Activated T-cell treated with anti-CD3 and anti-CD28 coated beads, Interleukin-2, amount 50 U/mL, for 48 hours (primary cell): ENCODE measurements around the gene LGALS4.
"Not testable (repeated sequence)": the region's sequence is repeated elsewhere in the genome, so short reads cannot be mapped to it uniquely, and the experiment has no call there.

ENCODE experiments used
- DNase-seq, 2 experiments: peaks; one replicate each; pipeline ENCODE4 v3.0.0-alpha.2; 2020

LGALS4 gene

DNA sequence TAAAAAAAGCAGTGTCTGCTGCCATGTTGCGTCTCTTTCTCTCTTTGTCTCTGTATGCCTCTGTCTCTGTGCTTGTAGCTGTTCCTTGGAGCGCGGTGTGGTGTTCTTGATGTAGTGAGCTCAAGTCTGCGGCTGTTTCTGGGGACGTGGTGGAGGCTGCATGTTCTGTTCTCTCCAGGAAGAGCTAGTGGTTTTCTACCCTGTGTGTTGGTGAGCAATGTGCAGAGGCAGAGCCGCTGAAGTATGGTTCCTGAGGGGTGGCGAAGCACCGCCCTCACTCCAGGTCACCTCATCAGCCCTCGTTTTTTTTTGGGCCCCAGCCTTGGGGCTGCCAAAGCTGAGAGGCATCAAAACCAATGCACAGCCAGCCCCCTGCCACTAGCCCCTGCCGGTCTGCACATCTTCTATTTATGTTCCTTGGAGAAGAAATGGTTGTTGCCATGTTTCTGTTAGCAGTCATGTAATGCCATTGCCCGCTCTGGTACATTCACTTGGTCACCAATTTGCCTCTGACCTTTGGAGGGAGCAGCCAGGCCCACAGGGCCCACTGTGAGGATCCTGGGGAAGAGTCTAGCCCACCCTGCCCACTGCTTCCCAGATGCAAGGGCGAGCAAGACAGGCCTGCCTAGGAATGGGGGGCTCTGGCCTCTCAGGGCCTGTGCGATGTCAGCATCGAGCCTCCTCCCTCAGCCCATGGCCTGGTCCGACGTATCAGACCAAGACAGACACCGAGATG lies 29.9 kb upstream of the LGALS4 start:
- peak; percentile 66 to 75 for DNase-seq

DNA sequence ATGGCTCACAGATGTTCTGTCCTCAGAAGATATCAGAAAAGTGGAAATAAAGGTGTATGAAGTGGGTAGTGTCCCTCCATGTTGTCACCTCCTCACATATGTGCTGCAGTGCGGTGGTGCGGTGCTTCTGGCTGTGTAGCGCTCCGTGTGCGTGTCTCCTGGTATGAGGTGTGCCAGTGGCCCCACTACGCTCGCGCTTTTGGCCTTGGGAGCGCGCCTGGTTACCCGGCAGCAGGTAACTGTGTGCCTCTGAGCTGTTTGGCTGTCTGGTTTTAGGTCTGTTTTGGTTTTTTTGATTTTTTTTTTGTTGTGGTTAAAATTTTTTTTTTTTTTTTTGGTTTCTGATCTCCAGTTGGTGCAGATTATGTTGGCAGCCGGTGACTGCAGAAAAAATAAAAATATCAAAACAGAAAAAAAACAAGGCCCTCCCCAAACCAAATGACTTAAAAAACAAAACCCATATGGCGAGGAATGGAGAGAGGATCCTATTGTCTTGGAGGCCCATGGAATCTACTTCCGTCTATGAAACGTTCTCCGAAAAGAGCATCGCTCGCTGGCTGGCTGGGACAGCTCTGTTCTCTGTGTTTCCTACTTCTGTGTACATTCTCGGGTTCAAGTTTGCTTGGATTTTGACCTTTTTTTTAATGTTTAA lies 29.2 kb upstream of the LGALS4 start:
- DNase-seq, result peak; percentile 34 to 44

DNA sequence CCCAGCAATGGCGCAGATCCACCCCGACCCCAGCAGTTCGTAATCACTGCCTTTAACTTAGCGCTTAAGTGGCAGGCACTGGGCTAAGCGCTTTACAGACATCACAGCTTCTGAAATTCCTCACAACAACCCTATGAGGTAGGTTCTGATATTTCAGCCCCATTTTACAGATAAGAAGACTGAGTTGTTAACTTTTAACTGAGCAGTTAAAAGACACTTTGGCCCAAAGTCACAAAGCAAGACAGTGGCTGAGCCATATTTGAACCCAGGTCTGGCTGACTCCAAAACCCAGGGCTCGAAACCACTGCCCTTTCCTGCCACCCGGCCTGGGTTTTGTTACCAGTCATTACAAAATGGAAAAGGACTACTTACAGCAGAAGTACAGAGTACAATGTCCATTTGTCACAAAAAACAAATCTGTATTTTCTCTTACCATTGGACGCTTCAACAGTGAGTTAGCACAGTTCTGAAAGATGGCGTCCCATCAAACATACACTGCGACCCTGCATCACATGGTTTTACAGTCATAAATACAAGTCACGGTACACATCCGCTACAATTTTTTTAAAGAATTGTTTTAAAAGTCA lies 28.5 kb upstream of the LGALS4 start:
- no peak for DNase-seq

DNA sequence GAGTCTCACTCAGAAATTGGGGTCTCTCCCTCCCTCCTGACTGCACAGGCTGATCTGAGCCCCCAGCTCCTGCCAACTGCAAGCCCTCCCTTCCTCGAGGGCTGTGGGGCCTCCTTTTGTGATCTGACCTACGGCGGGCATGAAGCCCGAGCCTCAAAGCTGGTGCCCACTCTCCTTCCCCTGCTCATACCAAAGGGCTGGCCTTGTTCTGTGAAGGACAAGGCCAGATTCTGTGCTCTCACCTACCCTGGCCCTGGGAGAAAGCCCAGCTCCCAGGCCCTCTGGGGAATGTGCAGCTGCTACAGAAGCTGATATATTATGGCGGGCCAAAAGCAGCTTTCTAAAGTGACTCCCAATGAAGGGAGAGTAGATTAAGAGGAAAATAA lies 27.8 kb upstream of the LGALS4 start:
- no peak for DNase-seq

DNA sequence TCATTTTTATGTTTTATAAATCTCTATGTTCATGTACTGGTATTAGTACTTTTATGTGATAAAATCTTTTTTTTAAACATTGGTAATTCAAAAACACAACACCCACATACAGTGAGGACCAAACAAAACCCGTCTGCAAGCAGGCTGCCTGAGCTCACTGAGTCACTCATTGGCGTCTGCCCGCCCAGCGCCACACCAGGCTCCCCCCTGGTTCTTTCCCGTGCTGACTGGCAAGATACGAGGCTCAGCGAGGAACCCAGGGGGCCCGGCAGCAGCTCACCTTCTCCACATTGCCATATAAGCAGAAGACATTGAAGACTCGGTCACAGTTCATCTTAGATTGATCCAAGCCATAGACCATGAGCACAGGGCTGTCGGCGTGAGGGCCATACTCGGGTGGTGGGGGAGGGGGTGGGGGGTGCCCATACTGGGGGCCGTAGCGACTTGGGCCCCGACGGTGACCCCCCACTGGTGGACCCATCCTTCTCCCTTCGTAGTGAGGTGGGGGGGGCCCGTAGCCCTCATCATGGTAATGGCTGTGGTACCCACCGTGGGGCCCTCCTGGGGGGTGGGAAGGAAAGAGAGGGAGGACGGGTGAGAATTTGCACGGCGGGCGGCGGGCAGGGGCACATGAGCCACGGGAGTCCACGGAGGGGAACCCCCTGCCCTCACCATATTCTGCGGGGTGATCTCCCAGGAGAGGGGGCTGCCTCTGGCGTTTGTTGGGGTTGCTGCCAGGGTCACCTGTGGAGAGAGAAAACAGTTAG lies 27.3 kb upstream of the LGALS4 start:
- DNase-seq, result peak in 1 of 2 experiments; percentile 53

DNA sequence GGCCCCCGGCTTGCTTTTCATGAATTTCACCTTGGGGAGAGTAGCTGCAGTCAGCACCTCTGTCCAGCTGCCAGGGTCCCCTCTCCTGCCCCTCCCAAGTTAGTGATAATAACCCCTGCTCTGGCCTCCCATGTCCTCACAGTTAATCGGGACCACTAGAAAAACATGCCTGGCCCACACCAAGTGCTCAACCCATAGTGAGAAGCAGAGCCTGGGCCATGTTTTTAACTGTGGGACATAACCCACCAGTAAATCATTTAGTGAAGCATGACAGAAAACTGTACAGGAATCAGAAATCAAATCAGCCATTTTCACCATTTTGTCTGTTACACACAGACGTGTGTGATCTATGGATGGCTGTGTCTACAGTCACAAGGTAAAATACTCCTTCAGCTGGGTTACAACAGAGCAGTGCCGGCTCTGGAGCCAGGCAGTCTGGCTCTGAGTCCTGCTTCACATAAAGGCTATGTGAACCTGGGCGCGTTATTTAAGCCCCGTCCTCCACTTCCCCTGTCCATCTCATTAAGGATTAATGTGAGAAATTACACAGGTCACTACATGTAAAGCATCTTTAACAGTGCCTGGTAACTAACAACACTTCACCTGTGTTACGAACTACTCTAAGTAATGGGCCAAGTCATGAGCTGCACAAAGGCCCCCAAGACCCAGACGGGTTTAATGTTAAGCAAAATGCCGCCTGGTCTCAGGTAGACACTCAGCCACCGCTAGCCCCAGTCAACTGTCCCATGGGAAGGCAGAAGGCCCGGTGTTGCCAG lies 26.4 kb upstream of the LGALS4 start:
- DNase-seq, result no peak

DNA sequence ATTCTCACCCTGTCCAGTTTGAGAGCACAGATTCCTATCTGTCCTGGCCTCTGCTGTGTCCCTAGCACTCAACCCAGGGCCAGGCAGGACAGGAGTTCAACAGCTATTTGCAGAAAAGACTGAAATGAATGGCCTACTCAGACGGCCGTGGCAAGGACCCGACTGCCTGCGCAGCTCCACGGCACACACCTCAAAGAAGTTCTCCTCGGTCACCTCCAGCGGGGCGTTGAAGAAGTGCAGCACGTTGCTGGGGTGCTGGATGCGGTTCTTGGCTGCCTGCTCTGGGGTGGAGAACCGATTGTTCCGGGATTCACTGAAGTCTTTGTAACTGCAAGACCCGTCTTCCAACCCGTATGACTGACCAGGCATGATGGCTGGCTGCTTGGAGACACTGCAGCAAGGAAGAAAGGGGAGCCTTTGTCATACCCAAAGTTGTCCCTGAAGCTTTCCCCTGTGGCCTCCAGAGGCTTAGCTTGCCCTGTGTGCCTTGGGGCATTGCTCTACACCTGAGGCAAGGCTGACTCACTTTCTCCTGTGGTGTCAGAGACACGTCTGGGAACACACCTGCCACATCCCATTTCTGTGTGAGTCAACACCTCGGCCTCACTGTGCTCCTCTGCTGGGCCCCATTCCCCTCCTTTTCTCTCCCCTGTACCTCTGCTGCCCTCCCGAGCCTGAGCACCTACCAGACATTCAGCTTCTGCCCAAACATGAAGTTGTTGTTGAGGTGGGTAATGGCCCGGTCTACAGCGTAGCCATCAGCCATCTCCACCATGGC lies 25.7 kb upstream of the LGALS4 start:
- peak; percentile 70 to 77 for DNase-seq

DNA sequence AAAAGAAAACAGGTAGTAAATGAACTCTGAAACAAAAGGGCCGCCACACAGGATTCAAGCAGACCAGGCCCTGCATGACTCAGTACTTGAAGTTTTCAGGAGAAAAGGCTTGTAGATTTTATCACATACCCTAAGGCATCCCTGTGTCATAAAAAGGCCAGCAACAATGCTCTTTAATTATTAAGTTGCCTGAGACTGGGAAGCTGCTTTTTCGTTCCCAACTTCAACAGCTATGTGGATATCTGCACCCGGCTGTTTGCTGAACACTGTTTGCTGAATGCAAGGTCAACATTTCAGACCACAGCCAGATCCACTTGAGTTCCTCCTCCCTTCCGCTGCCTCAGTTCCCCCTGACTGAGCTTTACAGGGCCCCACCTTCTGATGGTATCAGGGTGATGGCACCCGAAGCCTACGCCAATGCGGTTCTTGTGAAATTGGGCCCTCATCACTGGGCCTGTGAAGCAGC lies 24.9 kb upstream of the LGALS4 start:
- no peak for DNase-seq

DNA sequence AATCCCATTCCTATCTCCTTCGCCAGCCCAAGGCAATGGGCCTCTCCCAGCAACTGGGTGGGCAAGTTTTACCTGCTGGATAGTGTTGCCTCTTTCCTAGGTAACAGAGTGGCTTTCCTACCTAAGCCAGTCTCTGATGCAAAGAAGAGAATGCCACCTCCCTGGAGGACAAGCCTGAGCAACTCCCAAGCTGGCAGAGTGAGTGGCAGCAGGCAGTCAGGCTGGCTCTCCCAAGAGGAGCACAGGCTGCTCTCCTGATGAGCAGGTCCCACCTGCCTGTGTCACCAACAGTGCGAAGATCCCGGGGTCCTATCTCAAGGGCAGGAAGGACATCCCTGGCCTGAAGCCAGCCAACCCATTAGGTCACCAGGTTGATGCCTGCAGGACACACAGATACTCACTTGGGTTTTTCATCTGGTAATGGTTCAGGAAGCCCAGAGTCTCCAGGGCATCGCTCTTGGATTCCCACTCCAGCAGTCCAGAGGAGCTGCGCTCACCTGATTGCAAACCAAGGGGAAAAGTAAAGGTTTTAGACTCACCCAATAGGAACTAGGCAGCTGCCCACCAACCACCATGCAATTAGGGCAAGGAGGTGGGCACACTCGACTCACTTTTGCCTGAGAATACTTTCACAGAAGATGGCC lies 24.4 kb upstream of the LGALS4 start:
- no peak for DNase-seq

DNA sequence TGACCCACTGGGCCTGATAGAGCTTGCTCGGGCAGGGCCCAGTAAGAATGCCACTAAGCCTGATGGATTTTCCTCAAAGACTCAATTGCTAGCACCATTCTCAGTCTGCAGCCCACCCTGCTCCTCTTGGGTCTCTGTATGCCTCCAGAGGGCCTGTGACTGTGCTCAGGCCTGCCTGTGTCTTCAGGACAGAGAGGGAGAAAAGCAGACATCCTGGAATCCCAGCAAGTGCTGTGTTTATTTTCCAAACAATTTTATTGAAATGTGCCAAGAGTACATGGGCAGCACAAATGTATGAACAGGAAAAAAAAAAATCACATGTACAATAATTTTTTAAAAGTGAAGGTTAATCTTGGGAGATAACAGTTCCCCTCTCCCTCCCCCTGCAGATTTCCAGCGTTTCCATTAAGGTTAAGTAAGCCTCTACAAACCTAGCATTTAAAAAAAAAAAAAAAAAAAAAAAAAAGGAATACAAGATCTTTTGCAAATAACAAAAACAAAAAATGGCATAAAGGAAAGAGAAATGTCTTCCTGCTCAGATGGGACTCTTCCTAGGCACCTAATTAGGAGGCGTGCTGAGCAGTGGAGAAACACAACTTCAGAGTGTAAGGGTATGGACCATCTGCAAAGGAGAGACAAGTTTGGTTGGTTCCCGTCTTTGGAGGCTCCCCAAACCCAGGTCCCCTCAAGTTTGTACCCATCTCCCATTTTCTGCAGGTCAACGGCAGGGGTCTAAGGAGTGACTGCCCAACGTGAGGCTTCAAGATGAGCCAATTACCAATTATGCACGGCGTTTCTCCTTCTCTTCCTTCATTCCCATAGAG lies 23.6 kb upstream of the LGALS4 start:
- DNase-seq, result no peak

DNA sequence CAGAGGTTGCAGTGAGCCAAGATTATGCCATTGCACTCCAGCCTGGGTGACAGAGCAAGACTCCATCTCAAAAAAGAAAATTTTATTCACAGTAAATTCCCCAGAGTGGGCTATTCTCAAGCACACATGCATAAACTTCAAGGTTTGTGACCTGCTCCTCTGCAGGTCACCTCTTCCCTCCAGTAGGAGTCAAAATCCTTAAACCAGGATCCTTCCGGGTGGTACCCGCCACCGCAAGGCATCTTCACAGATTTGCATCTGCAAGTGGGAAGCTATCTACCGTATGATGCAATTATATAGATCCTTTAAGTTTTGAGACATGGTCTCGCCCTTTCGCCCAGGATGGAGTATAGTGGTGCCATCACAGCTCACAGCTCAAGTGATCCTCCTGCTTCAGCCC lies 21.8 kb upstream of the LGALS4 start:
- DNase-seq, result no peak

DNA sequence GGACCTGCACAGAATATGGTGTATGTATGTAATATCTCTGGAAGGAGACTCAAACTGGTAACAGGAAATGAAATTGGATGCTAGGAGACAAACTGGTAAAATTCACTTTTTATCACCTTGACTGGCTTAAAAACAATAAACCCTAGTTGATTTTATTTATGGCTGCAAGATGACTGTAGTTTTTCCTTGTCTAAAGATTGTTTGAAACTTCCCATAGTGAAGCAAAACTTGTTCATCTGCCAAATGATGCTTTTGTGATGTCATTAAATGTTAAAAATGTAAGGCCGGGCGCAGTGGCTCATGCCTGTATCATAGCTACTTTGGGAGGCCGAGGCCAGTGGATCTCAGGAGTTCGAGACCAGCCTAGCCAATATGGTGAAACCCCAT lies 21.4 kb upstream of the LGALS4 start:
- no peak for DNase-seq

DNA sequence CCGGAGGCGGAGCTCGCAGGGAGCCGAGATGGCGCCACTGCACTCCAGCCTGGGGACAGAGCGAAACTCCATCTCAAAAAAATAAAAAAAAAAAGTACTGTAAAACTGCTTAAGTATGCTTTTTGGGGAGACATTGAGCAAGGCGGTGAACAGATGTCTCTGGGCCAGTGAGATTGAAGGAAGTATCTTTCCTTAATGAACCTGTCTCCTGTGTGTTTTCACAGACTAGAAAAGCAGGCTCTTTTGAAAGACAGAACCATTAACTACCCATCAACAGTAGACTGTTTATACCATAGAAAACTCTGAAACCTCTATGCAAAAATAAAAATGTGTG lies 20.3 kb upstream of the LGALS4 start:
- no peak for DNase-seq

DNA sequence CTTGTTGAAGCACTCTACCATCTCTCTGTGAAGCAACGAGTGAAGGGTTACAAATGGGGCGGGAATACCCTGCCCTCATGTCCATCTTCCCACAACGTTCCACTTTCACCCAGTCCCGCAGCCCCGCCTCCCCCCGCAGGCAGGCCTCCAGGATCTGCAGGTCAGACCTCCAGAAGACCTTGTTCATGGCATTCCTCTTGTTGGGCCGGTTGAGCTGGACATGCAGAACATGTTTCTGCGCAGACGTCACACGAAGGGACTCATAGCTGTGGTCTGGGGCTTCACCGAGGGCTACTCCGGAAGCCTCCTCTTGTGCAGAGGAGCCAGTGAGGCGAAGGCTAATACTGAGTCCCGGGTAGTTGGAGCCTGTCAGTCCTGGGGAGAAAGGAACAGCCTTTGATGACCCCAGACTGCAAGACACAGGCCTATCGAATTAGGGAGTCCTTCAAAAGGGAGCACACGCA lies 18.4 kb upstream of the LGALS4 start:
- no peak for DNase-seq

DNA sequence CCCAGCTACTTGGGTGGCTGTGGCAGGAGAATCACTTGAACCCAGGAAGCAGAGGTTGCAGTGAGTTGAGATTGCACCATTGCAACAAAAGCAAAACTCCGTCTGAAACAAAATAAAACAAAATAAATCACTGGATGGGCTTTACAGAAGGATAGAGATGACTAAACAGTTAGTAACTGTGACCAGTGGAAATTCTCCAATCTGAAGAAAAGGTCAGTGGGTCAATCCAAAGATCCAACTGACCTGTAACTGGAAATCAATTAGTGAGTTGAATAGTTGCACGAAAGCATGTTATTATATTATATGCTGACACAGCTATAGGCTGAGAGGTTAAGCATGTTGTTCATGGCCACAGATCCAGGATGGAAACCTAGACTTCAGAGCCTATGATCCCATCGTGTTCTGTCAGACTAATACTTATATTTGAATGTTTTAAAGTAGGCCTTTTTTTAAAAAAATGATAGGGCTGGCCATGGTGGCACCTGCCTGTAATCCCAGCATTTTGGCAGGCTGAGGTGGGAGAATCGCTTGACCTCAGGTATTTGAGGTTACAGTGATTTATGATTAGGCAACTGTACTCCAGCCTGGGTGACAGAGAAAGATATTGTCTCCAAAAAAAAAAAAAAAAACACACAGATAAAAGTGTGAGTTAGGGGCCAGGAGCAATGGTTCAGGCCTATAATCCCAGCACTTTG lies 17.4 kb upstream of the LGALS4 start:
- DNase-seq, result no peak

DNA sequence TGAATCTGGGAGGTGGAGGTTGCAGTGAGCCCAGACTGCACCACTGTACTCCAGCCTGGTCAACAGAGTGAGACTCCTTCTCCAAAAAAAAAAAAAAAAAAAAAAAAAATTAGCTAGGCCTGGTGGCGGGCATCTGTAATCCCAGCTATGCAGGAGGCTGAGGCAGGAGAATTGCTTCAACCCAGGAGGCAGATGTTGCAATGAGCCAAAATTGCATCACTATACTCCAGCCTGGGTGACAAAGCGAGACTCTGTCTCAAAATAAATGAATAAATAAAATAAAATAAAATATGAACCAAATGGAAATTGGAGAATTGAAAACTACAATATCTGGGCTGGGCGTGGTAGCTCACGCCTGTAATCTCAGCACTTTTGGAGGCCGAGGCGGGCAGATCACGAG lies 16.5 kb upstream of the LGALS4 start:
- DNase-seq, result not testable (repeated sequence)

DNA sequence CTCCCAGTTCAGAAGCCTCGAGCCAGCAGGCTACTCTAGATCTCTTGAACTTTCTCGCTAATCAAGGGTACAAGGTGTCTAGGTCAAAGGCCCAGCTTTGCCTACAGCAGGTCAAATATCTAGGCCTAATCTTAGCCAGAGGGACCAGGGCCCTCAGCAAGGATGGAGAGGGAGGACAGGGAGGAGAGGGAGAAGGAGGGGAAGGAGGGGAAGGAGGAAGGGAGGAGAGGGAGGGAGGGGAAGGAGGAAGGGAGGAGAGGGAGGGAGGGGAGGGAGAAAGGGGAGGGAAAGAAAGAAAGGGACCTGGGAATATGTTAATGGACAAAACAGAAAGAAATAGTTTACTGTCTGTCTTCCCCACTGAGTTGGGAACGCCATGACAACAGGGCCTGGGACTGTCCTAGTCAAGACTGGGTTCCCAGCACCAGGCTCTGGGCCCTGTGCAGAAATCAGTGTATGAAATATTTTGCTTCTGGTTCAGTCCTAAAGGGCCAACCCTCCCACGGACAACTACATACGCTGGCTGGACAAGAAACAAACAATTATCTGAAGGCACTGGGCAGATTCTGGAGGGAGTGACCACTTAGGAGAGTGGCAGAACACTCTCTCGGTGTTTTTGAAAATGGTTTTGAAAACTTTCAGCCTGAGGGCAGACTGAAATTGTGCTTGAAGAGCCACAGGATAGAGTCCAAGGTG lies 14.3 kb upstream of the LGALS4 start:
- no peak for DNase-seq

DNA sequence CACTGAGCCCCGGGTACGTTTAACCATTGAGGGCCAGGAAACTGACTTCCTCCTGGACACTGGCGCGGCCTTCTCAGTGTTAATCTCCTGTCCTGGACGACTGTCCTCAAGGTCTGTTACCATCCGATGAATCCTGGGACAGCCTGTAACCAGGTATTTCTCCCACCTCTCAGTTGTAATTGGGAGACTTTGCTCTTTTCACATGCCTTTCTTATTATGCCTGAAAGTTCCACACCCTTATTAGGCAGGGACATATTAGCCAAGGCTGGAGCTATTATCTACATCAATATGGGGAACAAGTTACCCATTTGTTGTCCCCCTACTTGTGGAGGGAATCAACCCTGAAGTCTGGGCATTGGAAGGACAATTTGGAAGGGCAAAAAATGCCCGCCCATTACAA lies 13.2 kb upstream of the LGALS4 start:
- DNase-seq, result not testable (repeated sequence)

DNA sequence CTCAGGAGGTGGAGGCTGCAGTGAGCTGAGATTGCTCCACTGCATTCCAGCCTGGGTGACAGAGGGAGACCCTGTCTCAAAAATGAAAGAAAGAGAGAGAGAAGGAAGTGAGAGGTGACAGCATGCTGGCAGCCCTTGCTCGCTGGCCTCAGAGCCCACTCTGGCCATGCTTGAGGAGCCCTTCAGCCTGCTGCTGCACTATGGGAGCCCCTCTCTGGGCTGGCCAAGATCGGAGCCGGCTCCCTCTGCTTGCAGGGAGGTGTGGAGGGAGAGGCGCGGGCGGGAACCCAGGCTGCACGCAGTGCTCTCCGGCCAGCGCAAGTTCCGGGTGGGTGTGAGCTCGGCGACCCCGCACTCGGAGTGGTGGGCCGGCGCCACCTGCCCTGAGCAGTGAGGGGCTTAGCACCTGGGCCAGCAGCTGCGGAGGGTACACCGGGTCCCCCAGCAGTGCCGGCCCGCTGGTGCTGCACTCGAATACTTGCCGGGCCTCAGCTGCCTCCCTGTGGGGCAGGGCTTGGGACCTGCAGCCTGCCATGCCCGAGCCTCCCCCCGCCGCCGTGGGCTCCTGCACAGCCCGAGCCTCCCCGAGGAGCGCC lies 8.6 kb upstream of the LGALS4 start:
- not testable (repeated sequence) for DNase-seq
